Measurements from ENCODE around the gene SGIP1. TPM values are rescaled to one million over a fixed set of nuclear protein-coding genes. Genes with fewer than 3 reads are reported as not detected.

The SGIP1 gene
- polyA plus RNA-seq, 1 of the 3 experiments (the other 2 are of a cell fraction): 15.5 TPM

DNA sequence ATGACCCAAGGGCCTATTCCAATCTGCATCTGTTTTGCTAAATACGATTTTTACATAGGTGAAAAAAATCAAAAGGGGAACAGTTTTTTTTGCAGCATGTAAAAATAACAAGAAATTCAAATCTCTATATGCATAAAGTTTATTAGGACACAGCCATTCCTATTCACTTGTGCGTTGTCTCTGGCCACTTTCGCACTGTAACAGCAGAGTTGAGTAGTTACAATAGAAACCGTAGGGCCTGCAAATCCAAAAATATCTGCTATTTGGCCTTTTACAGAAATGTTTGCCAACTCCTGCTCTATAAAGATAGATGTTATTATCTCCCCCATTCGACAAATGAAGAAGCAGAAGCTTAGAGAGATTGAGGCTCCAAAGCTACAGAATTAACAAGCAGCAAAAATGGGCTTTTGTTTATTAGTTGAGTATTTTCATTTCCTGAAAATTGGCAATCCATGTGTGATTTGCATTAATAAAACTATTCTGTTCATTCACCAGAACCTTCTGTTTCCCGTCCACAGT, 223.8 kb downstream of the SGIP1 start:
- Histone ChIP-seq H3K9ac (no peak overlapping the region), H3K27me3 (ENCODE audit: insufficient read depth) (no peaks in the 10 kb centered on the region), H3K9me3 (0 out of 2 replicates have a peak, but pooled peaks cover 2% of the 10 kb centered on the region), H3K4me2 (no peak overlapping the region), H3K9me2 (no peaks in the 10 kb centered on the region), H3F3A (replicated peaks; ENCODE audit: insufficient read depth) (no peaks in the 10 kb centered on the region), H3K4me3 (ENCODE audit: low read depth in 2 of 2, low read length in 1 of 2) (no peak overlapping the region), H3K36me3 (replicated peaks in 1 of 2; ENCODE audit: control insufficient read depth in 1 of 2, insufficient read depth in 2 of 2, low read length in 1 of 2) (no peaks in the 10 kb centered on the region), H4K20me1 (ENCODE audit: insufficient read depth) (no peaks in the 10 kb centered on the region), H3K79me2 (ENCODE audit: insufficient read depth) (no peaks in the 10 kb centered on the region), H3K4me1 (ENCODE audit: control insufficient read depth in 1 of 2, insufficient read depth in 2 of 2, low read depth in 1 of 2, low read length in 1 of 2) (peaks cover 0 to 6% of the 10 kb centered on the region in 2 experiments; a peak in 2 of 4 replicates), H2AFZ (ENCODE audit: low read depth) (no peak overlapping the region), H3K27ac (ENCODE audit: low read depth in 2 of 2, low read length in 1 of 2) (peak overlapping the region in 1 of 2 experiments; percentile 73; a peak in 2 of 4 replicates)
- ChIA-PET CTCF (interaction anchor here (0.7 to 2.5 kb wide), 11 partner anchors 9 to 743 kb away, joined by 3 to 10 read pairs (median 4); no protein-coding TSS in a partner anchor), POLR2A (no interaction called here)
- WGBS (ENCODE audit: low lambda C conversion rate): 75% methylated on average over 6 of the region's 6 CpGs
- no peak for DNase-seq
- TF ChIP-seq FOXJ3 (CRISPR knock-in tag; IDR thresholded peaks at IDR 0.05) (no peak), NFIC (IDR thresholded peaks at IDR 0.05; ENCODE audit: borderline replicate concordance) (no peak), TCF12 (IDR thresholded peaks at IDR 0.05) (no peak), RXRA (IDR thresholded peaks at IDR 0.05; ENCODE audit: borderline replicate concordance, low read depth) (no peak), JUND (IDR thresholded peaks at IDR 0.05) (no peak), MXI1 (IDR thresholded peaks at IDR 0.05; ENCODE audit: low read depth, low read length) (no peak), FOXM1 (IDR thresholded peaks at IDR 0.05; ENCODE audit: low read depth) (no peak), YY1 (IDR thresholded peaks at IDR 0.05; ENCODE audit: low read depth) (no peak), FOSL2 (IDR thresholded peaks at IDR 0.05; ENCODE audit: borderline replicate concordance, low read depth) (no peak), GABPA (IDR thresholded peaks at IDR 0.05; ENCODE audit: low read depth) (no peak)

DNA sequence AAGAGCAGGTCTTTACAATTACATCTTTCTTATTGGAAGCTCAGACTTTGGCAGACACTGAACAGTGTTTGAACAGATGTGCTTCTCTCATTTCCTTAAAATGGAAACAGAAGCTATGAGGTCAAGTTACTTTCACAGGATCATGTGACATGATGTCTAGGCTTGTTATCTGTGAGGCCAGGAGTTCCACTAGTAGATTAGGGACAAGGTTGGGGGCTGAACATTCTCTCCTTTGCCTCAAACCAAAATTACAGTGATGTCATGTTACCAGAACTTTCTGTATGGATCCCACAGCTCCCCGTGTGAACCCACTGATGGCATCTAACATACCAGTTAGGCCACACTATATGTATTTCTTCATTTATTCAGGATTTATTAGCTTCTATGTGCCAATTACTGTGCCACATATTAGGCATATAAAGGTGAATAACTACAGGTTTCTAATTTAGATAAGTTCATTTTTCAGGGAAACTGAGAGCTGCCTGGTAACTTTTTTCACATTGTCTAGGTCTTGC, 224.3 kb downstream of the SGIP1 start:
- TF ChIP-seq TCF12 (IDR thresholded peaks at IDR 0.05) (0 out of 2 replicates have a peak, but pooled peaks have one; percentile 10), JUND (IDR thresholded peaks at IDR 0.05) (no peak), USF2 (IDR thresholded peaks at IDR 0.05; ENCODE audit: borderline replicate concordance, low read depth, low read length) (no peak), EP300 (IDR thresholded peaks at IDR 0.05; ENCODE audit: borderline replicate concordance in 1 of 2, low read depth in 1 of 2, low read length in 1 of 2) (peak in 1 of 2 experiments; percentile 13; a peak in 1 of 4 replicates), MEF2A (IDR thresholded peaks at IDR 0.05; ENCODE audit: borderline replicate concordance, low read depth) (no peak), NRF1 (IDR thresholded peaks at IDR 0.05; ENCODE audit: low read depth, low read length) (no peak)
- TF ChIP-seq, protein P1, sequence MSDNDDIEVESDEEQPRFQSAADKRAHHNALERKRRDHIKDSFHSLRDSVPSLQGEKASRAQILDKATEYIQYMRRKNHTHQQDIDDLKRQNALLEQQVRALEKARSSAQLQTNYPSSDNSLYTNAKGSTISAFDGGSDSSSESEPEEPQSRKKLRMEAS (IDR thresholded peaks at IDR 0.05; ENCODE audit: low read depth): no peak
- Histone ChIP-seq H3K4me3 (ENCODE audit: low read depth in 2 of 2, low read length in 1 of 2) (no peak overlapping the region), H3K9me2 (no peaks in the 10 kb centered on the region), H3K9ac (no peak overlapping the region), H2AFZ (ENCODE audit: low read depth) (no peak overlapping the region), H3K27ac (ENCODE audit: low read depth in 2 of 2, low read length in 1 of 2) (peak overlapping the region in 1 of 2 experiments; percentile 73; a peak in 2 of 4 replicates), H3K4me1 (ENCODE audit: control insufficient read depth in 1 of 2, insufficient read depth in 2 of 2, low read depth in 1 of 2, low read length in 1 of 2) (peaks cover 0 to 6% of the 10 kb centered on the region in 2 experiments; a peak in 2 of 4 replicates), H3K79me2 (ENCODE audit: insufficient read depth) (no peaks in the 10 kb centered on the region), H3K36me3 (replicated peaks in 1 of 2; ENCODE audit: control insufficient read depth in 1 of 2, insufficient read depth in 2 of 2, low read length in 1 of 2) (no peaks in the 10 kb centered on the region), H3F3A (replicated peaks; ENCODE audit: insufficient read depth) (no peaks in the 10 kb centered on the region), H3K4me2 (no peak overlapping the region), H3K27me3 (ENCODE audit: insufficient read depth) (no peaks in the 10 kb centered on the region), H3K9me3 (0 out of 2 replicates have a peak, but pooled peaks cover 6% of the 10 kb centered on the region), H4K20me1 (ENCODE audit: insufficient read depth) (no peaks in the 10 kb centered on the region)
- CTCF ChIA-PET: interaction anchor here (1.0 to 2.5 kb wide), 9 partner anchors 8 to 742 kb away, joined by 3 to 10 read pairs (median 4); no protein-coding TSS in a partner anchor
- DNase-seq: no peak
- 93% methylated on average over 1 of the region's 1 CpG for WGBS (ENCODE audit: low lambda C conversion rate)
- POLR2A ChIA-PET: no interaction called here

All from SK-N-SH (cell line).